ENCODE measurements around the gene DOCK4.

The DOCK4 gene

GRCh38 chr7:111676811-111677210 is 529.4 kb downstream of the DOCK4 start:
- TF ChIP-seq CTCF (IDR thresholded peaks at IDR 0.05; ENCODE audit: extremely low read depth, insufficient read depth, missing control alignments), result no peak
- in situ Hi-C loops (cut with MboI; ENCODE audit: low pct_unique_long_range_greater_than_20kb, low sequenced_read_pairs, unreplicated experiment), result no loop called here
- no peak for DNase-seq (ENCODE audit: low spot score)

Measured in GM13977 (cell line).